WTC11 (cell line): ENCODE measurements around the gene LTBR. TPM values are rescaled to one million over a fixed set of nuclear protein-coding genes. Genes with fewer than 3 reads are reported as not detected.
A peak's percentile ranks its signal among the peaks of the same experiment; 100 is the strongest.

ENCODE experiments used
- ATAC-seq: fragments of 200-7000 bp; cut with Tn5 transposase; 2 replicates; pipeline ENCODE4 v1.10.0; 2021; ENCODE audit warnings: mild to moderate bottlenecking, moderate library complexity
- CTCF ChIA-PET: fragments of 300-600 bp; sonication (Branson Sonifier 250); formaldehyde crosslinking; loops from one replicate; lab custom pipeline; 2021; ENCODE audit warnings: antibody characterized with exemption; lab: Charles Lee
- POLR2A ChIA-PET: fragments of 350-600 bp; sonication (Branson Sonifier 250); formaldehyde crosslinking; loops from one replicate; lab custom pipeline; 2021; ENCODE audit warnings: antibody characterized with exemption; lab: Charles Lee
- DNase-seq: peaks from one replicate; pipeline ENCODE4 v3.0.0; 2021; ENCODE audit warnings: low spot score
- H3K27ac Mint-ChIP-seq: 2 replicates; pipeline ENCODE4 v1.8.0; 2021; ENCODE audit warnings: mixed read lengths
- H3K27me3 Mint-ChIP-seq: 2 replicates; pipeline ENCODE4 v1.8.0; 2021; ENCODE audit warnings: low read depth, mild to moderate bottlenecking, moderate library complexity, mixed read lengths
- H3K36me3 Mint-ChIP-seq: 2 replicates; pipeline ENCODE4 v1.8.0; 2021; ENCODE audit warnings: mixed read lengths
- H3K4me1 Mint-ChIP-seq: 2 replicates; pipeline ENCODE4 v1.8.0; 2022; ENCODE audit warnings: mixed read lengths
- H3K4me3 Mint-ChIP-seq: 2 replicates; pipeline ENCODE4 v1.8.0; 2021; ENCODE audit warnings: mild to moderate bottlenecking, moderate library complexity, mixed read lengths
- H3K9me3 Mint-ChIP-seq: 2 replicates; pipeline ENCODE4 v1.8.0; 2021; ENCODE audit warnings: mixed read lengths
- CDX4 ChIP-seq: fragments of 250-450 bp; sonication (Bioruptor Pico); IDR thresholded peaks from 2 replicates; pipeline ENCODE4 v1.9.0; 2021; ENCODE audit warnings: moderate library complexity, mild to moderate bottlenecking, inconsistent platforms, borderline replicate concordance
- CREM ChIP-seq: sonication (generic); formaldehyde crosslinking; IDR thresholded peaks from 2 replicates; pipeline ENCODE4 v1.8.1; 2022; ENCODE audit warnings: mild to moderate bottlenecking, missing genetic modification reagents, moderate library complexity
- E2F4 ChIP-seq: sonication (generic); formaldehyde crosslinking; IDR thresholded peaks from 2 replicates; pipeline ENCODE4 v1.8.1; 2022; ENCODE audit warnings: low read depth, mild to moderate bottlenecking, moderate library complexity, missing genetic modification reagents, borderline replicate concordance
- EMX1 ChIP-seq: fragments of 250-450 bp; sonication (Bioruptor Pico); IDR thresholded peaks from 2 replicates; pipeline ENCODE4 v1.8.0; 2021; ENCODE audit warnings: mild to moderate bottlenecking
- ERG ChIP-seq: fragments of 250-450 bp; sonication (Bioruptor Pico); IDR thresholded peaks from 2 replicates; pipeline ENCODE4 v1.8.0; 2021; ENCODE audit warnings: mild to moderate bottlenecking
- GABPB1 ChIP-seq: sonication (generic); formaldehyde crosslinking; IDR thresholded peaks from 2 replicates; pipeline ENCODE4 v1.8.1; 2023; ENCODE audit warnings: mild to moderate bottlenecking, missing genetic modification reagents
- IRF1 ChIP-seq: sonication (generic); formaldehyde crosslinking; IDR thresholded peaks from 2 replicates; pipeline ENCODE4 v1.8.0; 2023; ENCODE audit warnings: missing genetic modification reagents
- JAZF1 ChIP-seq: fragments of 250-450 bp; sonication (Bioruptor Pico); IDR thresholded peaks from 2 replicates; pipeline ENCODE4 v1.9.0; 2021; ENCODE audit warnings: moderate library complexity, mild to moderate bottlenecking, inconsistent platforms
- JUN ChIP-seq: sonication (generic); formaldehyde crosslinking; IDR thresholded peaks from 2 replicates; pipeline ENCODE4 v1.8.0; 2023; ENCODE audit warnings: mild to moderate bottlenecking, missing genetic modification reagents
- RELA ChIP-seq: sonication (generic); formaldehyde crosslinking; IDR thresholded peaks from 2 replicates; pipeline ENCODE4 v1.8.1; 2022; ENCODE audit warnings: missing genetic modification reagents, mild to moderate bottlenecking, borderline replicate concordance
- RORB ChIP-seq: fragments of 250-450 bp; sonication (Bioruptor Pico); IDR thresholded peaks from 2 replicates; pipeline ENCODE4 v1.9.0; 2021; ENCODE audit warnings: mild to moderate bottlenecking
- SOX15 ChIP-seq: fragments of 250-450 bp; sonication (Bioruptor Pico); IDR thresholded peaks from 2 replicates; pipeline ENCODE4 v1.9.0; 2021; ENCODE audit warnings: mild to moderate bottlenecking
- TEAD1 ChIP-seq: sonication (generic); formaldehyde crosslinking; IDR thresholded peaks from 2 replicates; pipeline ENCODE4 v1.8.0; 2022; ENCODE audit warnings: mild to moderate bottlenecking, missing genetic modification reagents
- TEAD4 ChIP-seq: sonication (generic); formaldehyde crosslinking; IDR thresholded peaks from 2 replicates; pipeline ENCODE4 v1.8.0; 2022; ENCODE audit warnings: mild to moderate bottlenecking, missing genetic modification reagents
- USF1 ChIP-seq: sonication (generic); formaldehyde crosslinking; IDR thresholded peaks from 2 replicates; pipeline ENCODE4 v1.8.0; 2022; ENCODE audit warnings: mild to moderate bottlenecking, missing genetic modification reagents
- ZNF121 ChIP-seq: sonication (generic); formaldehyde crosslinking; IDR thresholded peaks from 2 replicates; pipeline ENCODE4 v1.8.0; 2023; ENCODE audit warnings: missing genetic modification reagents
- ZNF219 ChIP-seq: sonication (generic); formaldehyde crosslinking; IDR thresholded peaks from 2 replicates; pipeline ENCODE4 v1.8.0; 2023; ENCODE audit warnings: missing genetic modification reagents, mild to moderate bottlenecking, borderline replicate concordance
- ZNF425 ChIP-seq: fragments of 250-450 bp; sonication (Bioruptor Pico); conservative IDR thresholded peaks from 2 replicates; pipeline ENCODE4 v1.9.0; 2021; ENCODE audit warnings: mild to moderate bottlenecking
- total RNA-seq: library from RNA; stranded (reverse); gene quantifications from 3 replicates; pipeline ENCODE4 v1.2.3, GENCODE V29; 2021

Gene LTBR
- total RNA-seq, 1 experiment from 2014 or later = 4.0 TPM

GRCh38 chr12:6367969-6368892 is 15.7 kb upstream of the LTBR start:
- CTCF ChIA-PET = interaction anchor here (1.0 to 1.8 kb wide), 5 partner anchors 12 to 97 kb away, joined by 3 to 10 read pairs (median 7); no protein-coding TSS in a partner anchor
- peak overlapping the region; percentile 71 for H3K27ac Mint-ChIP-seq
- POLR2A ChIA-PET = interaction anchor here (0.5 to 1.0 kb wide), 2 partner anchors 39 to 371 kb away, joined by 3 to 6 read pairs; no protein-coding TSS in a partner anchor
- peaks cover 29% of the 10 kb centered on the region for H3K36me3 Mint-ChIP-seq
- no peaks in the 10 kb centered on the region for H3K9me3 Mint-ChIP-seq
- TF ChIP-seq IRF1 (CRISPR knock-in tag) (no peak), SOX15 (CRISPR knock-in tag) (no peak), ZNF121 (CRISPR knock-in tag) (no peak), ZNF425 (CRISPR knock-in tag) (no peak), TEAD4 (no peak), CREM (CRISPR knock-in tag) (no peak), TEAD1 (CRISPR knock-in tag) (no peak), ZNF219 (CRISPR knock-in tag) (no peak), ERG (CRISPR knock-in tag) (no peak), E2F4 (CRISPR knock-in tag) (no peak), GABPB1 (CRISPR knock-in tag) (no peak), RORB (CRISPR knock-in tag) (no peak), RELA (CRISPR knock-in tag) (no peak), CDX4 (CRISPR knock-in tag) (no peak), JUN (CRISPR knock-in tag) (no peak), EMX1 (CRISPR knock-in tag) (no peak), JAZF1 (CRISPR knock-in tag) (no peak), USF1 (CRISPR knock-in tag) (no peak)
- TF ChIP-seq, all 79 proteins: peak for 0
- no peaks in the 10 kb centered on the region for H3K27me3 Mint-ChIP-seq
- ATAC-seq = no peak
- DNase-seq = no peak
- no peak overlapping the region for H3K4me3 Mint-ChIP-seq
- H3K4me1 Mint-ChIP-seq = peaks cover 65% of the 10 kb centered on the region
